GM19395 (cell line): Measurements from ENCODE around the gene TBC1D21.

ENCODE experiments used
- ATAC-seq: cut with Tn5 transposase; IDR thresholded peaks from one replicate; pipeline ENCODE4 v1.9.1; 2021; ENCODE audit warnings: mild to moderate bottlenecking, moderate library complexity; ENCODE audit not compliant: unreplicated experiment

Gene TBC1D21

DNA sequence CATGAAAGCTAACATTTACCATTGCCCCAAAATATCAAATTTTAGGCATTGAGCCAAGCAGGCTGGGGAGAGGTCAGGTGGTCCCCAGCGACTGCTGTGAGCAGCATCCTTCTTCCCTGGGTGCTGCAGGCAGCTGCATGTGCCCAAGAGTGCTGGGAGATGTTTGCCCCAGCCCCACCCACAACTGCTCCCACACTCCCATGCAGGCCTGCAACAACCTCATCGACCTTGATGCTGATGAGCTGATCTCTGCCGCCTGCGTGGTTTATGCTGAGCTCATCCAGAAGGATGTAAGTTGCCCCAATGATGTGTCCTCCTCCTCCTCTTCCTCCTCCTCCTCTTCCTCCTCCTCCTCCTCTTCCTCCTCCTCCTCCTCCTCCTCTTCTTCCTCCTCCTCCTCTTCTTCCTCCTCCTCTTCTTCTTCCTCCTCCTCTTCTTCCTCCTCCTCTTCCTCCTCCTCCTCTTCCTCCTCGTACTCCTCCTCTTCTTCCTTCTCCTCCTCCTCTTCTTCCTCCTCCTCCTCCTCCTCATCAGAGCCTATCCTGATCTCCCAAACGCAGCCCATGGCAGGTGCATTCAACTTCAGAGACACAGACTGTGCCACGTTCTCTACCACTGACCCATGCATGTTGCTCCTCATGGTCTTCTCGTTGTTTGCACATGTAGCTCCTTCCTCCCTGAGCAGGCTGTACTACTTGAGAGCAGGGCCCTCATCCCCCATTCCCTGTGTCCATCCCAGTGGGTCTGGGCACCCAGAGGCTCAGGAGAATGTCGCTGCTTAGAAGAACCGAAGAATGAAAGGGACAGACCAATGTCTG lies 15.1 kb downstream of the TBC1D21 start:
- ATAC-seq: no peak

DNA sequence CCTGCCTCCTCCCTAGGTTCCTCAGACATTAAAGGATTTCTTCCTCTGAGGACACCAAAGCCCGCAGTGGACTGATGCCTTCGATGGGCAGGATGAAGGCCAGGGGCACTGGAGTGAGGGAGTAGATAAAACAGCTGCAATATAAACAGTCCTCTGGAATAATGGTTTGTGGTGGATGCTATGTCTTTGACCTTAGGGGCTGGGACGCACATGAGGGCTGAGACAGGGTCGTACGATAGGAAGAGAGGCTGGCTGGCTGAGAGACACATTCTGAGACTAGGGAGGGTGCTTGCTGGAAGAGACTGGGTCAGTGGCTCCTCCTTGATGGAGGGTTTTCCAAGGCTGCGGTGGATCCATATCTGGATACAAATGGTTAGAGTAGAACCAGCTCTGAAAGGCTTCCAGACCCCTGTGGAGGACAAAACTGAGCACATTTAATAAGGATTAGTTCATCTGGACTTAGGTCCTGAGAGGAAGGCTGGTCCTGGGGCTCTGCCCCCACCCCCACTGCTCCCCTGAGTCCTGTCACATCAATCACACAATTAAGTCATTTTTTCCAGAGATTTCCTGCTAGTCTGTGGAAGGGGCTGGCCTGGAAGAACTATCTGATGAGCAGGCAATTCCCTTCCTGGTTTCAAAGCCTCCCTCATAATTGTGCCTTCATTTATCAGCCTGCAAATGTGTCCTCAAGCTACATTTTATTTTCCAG lies 15.8 kb downstream of the TBC1D21 start:
- ATAC-seq: no peak

DNA sequence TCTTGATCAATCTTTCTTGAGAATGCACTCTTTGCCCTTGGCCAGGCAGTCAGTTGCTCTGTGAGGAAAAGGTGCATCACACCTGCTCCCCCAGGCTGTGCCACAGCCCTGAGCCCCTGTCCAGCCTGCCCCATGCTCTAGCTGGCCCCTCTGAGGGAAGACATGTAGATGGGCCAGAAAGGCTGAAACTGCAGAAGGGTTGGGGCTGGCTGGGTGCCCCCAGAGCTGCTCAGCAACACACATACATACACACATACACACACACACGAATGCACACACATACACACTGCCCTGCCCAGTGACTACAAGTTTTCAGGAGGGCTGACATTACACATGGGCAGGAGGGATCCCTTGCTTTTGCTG lies 16.4 kb downstream of the TBC1D21 start:
- ATAC-seq: no peak

DNA sequence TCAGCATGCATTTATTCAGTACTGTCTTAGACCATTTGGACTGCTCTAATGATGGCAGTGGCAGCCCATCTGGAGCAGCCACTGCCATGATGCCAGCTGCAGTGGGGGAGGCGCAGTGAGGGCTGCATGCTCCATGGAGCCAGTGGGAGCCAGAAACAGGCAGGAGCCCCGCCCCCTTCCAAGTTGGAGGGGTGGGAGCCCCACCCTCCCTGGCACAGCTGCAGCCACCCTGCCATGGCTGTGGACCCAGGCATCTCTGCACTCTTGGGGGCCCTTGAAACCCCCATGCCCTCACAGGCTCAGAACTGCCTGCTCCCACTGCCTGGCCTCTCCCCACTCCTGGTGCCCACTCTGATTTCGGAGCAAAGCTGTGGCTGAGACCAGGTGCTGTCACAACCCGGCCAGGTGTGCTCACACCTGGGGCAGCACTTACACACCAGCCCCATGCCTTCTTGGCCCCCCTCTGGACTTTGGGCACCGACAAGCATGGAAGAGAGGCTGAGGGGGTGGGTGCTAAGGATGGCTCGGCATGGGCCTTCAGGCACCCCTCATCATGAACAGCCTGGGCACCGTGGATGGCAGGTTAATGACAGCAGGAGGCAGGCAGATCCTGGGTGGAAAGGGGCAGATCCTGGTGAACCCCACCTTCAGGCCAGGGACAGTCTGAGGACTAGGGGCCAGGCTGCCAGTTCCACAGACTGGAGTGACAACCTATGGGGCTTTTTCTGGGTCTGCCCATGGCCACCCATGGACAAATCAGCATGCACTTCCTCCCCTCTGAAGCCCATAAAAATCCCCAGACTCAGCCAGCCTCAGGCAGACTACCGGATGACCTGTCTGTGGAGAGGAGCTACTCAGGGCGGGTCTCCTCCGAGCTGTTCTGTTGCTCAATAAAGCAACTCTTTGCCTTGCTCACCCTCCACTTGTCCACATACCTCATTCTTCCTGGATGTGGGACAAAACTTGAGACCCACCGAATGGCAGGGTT lies 18.3 kb downstream of the TBC1D21 start:
- ATAC-seq: no peak

DNA sequence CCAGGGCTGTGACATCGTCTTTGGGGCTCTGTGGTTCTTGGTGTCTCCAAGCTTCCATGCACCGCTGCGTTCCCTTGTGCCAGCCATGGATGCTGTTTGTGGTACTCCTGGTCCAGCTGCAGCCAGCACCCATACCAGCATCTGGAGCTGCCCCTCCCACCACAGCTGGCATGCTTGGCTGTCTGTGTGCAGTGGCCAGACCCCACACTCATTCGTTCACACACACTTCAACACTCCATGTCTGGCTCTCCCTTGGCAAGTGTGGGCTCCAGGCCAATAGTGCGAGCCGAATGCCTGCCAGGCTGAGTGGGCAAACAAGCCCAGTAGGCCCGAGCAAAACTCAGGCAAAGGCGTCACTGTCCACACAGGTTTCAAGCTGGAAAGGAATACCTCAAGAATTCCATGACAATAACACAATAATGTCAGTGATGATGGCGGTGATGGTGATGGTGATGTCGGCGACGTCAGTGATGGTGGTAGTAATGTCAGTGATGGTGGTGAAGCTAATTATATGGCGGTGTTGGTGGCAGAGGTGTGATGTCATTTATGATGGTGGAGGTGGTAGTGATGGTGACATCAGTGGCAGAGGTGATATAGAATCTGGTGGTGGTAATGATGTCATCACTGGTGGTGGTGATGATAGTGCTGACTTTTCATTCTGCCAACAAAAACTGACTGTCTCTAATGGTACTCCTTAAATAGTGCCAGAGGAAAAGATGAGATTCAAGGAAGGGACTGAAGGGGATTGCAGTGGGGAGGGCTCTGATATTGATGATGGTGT lies 19.3 kb downstream of the TBC1D21 start:
- ATAC-seq: no peak

DNA sequence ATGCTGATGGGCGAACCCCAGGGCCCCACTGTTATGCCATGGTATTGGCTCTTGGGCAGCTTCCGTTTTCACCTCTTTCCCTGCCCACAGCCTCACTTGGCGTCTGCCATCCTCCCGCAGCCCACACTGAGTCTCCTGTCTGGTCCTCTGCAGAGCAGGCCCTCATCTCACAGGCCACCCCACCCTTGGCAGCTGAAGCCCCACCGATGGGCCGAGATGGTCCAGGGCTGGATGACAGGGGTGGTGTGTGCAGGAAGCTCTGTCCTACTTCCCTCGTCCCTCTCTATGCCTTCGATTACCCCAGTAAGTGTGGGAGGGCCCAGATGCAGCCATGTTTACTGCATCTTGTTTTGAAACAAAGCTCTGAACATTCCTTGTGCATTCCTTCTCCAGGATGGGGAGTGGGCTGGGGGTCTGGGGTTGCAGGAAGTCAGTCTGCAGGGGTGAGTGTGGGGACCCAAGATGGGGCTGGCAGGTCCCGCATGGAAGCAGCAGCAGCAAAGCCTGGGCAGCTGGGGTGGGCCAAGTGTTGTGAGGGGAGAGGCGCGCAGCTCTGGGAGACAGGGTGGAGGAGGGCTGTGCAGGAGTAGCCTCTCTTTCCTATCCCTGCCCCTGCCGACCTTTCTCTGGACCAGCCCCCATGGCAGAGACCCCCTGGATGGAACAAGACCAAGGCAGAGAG lies 20.9 kb downstream of the TBC1D21 start:
- no peak for ATAC-seq

DNA sequence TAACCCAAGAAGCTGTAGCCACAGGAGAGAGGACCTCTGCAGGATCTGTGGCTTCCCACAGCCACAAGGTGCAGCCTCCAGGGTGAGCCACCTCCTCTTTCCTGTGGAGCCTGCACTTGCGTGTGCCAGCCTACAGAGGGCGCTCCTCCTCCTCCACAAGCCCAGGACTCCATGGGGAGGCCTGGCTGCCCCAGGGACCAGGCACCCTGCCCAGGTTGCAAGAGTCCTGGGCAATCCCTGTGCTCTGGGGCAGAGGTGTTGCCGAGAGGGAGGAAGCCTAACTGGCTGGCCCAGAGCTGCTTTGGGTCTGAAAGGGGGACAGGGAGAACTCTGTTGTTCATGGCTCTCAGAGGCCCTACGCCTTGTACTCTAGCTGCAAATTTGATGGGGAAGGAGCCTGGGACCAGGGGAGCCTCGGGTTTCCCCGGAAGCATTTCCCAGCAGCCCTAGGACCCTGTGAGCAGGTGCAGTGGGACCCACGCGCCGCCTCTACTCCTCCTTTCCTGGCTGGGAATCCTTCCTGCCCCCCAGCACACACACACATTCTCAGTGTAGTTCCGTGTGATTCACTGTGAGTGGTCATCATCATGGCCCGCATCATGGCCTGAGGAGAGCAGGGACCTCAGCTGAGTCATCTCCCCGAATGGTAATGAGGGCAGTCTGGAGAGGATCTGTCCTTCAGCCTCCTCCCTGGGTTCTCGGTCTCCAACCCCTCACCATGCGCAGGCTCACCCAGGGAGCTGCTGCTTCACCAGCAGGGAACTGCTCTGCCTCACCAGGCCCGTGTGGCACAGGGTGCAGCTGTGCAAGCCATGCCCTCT lies 24.3 kb downstream of the TBC1D21 start:
- no peak for ATAC-seq

DNA sequence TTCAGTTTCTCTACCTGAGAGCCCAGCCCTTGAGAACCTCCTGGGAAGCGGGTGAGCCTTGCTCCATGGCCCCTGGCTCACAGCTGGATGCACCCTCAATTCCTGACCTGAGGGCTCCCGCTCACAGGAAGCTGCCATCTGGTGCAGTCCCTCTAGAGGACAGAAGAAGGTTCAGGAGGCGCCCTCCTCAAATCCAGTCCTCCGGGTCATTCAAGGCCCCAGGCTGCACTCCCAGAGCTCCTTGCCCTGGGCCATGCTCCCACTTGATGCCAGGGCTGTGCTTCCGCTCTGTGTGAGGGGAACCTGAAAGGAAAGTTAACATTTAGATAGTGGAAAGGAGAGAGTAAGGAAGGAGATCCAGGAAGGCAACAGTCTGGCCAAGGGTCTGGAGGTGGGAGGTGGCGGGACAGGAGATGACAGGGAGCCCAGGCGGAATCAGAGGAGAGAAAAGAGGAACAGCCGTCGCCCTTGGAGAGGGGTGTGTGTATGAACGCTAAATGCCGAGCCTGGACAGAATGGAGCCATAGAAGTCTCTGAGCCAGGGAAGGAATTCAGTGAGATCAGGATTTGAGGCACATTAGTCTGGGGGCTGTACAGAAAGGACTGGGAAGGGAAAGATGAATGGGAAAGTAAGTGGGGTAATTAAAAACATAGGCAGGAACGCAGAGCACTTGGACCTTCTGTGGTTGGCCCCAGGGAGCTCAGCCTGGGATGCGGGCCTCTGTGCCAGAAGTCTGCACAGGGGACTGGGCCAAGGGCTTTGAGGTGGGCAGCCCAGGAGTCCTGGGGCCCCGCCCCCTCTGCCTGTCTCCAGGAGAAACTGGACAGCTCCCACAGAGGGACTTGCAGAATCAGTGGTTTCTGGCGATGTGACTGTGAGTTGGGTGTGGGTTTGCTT lies 26.1 kb downstream of the TBC1D21 start:
- ATAC-seq: no peak

DNA sequence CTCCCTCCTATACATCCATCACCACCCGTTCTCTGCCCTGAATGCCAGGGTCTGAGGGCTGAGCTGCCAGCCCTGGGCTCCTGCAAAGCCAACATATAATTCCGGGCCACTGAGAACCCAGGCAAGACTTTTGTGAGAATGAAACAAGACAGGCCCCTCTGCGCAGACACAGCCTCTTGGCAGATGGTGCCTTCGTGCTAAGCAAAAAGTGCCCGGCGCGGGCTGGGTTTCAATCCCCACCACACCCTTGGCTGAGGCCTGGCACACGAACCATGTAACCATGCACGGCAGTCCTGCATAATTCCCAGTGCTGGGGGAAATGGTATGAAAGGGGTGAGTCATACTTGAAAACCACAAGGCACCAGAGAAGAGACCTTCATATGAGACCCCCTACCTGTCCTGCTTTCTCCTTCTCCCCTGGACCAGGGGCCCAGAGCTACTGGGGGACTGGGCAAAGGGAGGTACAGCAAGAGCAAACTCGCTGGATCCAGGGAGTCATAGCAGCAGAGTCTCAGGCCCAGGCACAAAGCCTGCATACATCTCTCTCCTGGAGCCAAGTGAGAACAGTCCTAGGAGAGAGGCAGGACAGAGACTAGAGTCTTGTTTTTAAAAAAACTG lies 26.8 kb downstream of the TBC1D21 start:
- no peak for ATAC-seq

DNA sequence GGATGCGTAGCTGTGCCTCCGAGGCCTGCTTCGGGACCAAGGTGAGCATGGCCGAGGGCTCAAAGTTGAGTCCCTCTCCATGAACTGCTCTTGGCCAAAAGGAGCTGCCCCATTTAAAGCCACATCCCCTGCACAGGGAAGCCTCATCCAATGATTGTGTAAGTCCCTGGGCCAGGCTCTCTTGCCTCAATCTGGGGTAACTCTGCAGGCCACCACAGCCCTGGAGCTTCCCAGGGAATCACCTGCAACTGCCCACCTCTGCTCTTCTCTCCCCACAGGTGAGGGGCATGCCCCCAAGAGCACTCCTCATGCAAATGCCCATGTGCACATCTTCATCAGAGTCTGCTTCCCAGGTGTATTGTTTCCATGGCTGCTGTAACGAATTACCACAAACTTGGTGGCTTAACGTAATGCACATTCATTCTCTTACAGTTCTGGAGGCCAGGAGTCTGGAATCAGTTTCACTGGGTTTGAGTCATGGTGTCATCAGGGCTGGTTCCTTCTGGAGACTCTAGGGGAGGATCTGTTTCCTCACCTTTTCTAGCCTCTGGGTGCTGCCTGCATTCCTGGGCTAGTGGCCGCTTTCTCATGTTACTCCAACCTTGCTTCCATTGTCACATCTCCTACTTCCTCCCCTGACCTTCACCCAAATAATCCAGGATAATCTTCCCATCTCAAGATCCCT lies 27.9 kb downstream of the TBC1D21 start:
- no peak for ATAC-seq

DNA sequence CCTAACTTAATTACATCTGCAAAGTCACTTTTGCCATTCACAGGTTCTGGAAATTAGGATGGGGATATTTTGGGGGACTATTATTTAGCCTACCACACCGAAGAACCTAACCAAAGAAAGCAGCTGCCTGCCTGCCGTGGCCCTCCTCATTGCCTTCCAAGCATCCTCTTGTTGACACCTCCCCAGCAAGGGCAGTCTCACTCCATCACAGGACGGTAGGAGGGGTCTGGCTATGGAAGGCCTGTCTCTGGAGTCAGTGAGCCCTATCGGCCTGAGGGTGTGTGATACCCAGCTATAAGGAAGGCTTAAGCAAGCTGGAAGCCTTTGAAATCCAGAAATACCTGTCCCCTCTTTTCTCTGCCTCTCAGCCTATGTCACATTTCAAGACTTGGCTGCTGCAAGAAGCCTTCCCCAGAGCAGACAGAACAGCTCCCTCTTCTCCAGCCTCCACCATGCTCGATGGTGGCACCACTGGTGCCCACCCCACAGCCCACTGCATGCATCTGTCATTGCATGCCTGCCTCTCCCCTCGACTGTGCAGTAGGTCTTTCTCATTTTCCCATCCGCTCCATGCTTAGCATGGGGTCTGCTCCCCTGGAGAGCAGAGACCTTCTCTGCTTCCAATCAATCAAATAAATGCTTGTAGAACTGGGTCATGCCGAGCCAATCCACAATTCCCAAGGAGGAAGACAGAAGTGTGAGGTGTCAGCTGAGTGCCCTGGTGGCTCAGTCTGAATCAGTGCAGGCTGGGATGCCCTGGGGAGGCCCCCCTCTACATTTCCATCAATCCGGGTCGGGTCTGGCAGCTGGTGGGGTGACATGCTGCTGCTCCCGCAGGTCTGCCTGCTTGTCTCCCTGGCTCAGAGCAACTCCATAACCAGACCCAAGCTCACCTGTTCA lies 29.0 kb downstream of the TBC1D21 start:
- no peak for ATAC-seq

DNA sequence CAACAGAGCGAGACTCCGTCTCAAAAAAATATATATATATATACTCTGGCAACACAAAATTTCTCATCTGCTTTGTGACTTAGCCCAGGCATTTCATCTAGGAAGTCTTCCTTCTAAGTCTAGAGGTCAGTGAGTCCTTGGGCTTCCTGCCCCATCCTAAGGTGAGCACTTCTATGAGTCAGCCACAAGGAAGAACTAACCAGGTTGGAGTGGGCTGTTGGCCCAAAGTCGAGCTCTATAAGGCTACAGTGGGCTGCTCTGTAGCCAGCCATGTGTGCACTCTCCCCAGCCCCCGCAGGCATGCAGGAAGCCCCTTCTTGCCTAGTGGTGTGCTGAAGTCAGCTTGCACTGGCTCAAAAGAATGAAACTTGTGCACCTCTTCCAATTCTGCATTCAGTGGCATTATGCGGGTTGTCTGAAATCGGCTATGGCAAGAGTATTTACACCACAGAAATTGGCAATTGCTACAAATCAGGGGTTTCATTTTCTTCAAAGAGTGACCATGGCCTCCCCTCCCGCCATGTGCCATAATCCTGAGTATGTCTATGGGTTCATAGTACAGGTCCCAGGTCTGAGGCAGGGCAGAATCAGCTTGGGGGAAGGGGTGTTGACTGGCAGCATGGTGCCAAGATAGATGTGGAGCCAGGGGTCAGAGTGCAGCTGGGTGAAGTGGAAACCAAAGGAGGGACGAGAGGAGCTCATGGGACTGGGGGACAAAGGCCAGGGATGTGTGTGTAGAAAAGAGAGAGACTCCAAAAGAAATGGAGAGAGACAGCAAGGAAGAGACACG lies 30.9 kb downstream of the TBC1D21 start:
- ATAC-seq: no peak

DNA sequence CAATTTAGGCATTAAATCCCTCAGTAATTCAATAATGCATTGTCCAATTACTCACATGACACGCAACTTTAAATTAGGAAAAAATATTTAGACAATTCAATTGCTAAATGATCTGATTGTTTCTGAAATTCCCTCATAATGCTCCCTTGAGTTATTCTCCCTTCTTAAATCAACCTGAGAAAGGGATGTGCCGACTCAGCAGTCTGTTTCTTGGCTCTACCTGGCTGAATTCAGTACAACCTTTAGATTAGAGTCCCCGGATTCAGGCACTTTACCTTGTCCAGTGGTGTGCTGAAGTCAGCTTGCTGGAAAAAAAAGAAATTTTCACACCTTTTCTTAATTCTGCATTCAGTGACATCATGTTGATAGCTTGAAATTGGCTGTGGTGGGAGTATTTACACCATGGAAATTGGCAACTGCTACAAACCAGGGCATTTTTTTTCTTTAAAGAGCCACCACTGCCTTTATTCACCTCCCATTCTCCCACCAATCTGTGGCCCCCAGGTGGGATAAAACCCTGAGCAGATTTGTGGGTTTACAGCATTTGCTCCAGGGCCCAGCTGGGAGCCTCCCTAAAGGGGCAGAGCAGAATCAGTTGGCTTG lies 32.0 kb downstream of the TBC1D21 start:
- no peak for ATAC-seq

DNA sequence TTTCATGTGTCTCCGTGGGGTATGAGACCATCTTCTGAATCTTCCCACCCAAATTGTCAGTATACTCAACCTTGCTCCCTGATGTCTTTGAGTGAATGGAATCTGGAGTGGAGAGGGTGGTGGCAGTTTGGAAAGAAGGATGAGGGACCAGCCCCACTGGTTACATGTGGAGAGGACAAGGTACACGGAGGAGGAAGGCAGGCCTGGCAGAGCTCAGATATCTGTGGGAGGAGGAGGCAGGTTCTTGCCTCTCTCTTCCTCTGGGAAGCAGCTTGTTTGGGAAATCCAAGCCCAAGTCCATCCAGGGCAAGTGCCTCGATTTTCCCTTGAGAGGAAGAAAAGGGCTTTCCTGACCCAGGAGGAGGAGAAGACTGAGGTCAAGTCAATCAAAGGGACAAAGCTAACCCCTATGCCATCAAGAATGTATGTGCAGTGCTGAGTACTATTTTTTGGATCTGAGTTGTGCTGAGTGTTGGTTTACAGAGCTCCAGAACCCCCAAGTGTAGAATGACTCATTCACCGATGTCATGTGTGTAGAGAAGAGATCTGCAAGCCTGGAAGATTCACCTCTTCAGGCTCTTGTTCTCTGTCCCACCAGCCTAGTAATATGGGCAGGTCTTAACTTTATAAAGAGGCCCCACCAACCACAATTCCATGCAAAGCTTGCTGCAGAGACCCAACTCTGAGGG lies 33.1 kb downstream of the TBC1D21 start:
- no peak for ATAC-seq
